PFSK-1 (cell line): ENCODE data around the gene ELOVL1.
A peak's percentile ranks its signal among the peaks of the same experiment; 100 is the strongest.

Source experiments
- FOXP2 ChIP-seq: optimal IDR thresholded peaks from 2 replicates; pipeline ENCODE3; 2011; ENCODE audit warnings: borderline replicate concordance, control low read depth, inconsistent platforms; ENCODE audit not compliant: insufficient read depth; ENCODE audit errors: extremely low read length, extremely low read depth
- POLR2AphosphoS5 ChIP-seq: IDR thresholded peaks from 2 replicates; pipeline ENCODE4 v1.6.1; 2012; ENCODE audit warnings: low read depth, mild to moderate bottlenecking, control low read depth, low read length, moderate library complexity
- SIN3A ChIP-seq: IDR thresholded peaks from 2 replicates; pipeline ENCODE4 v1.6.1; 2012; ENCODE audit warnings: mild to moderate bottlenecking, low read length, moderate library complexity, borderline replicate concordance; ENCODE audit not compliant: insufficient read depth
- TAF1 ChIP-seq: IDR thresholded peaks from 2 replicates; pipeline ENCODE4 v1.6.1; 2012; ENCODE audit warnings: low read length, control low read depth, borderline replicate concordance; ENCODE audit not compliant: insufficient read depth
- TF ChIP-seq, protein P1 (sequence below), 2 experiments: IDR thresholded peaks; 2 replicates each; pipeline versions ENCODE4 v1.6.1 to v1.8.0; 2011 to 2012; ENCODE audit warnings: low read depth in 2 of 2, low read length in 2 of 2, control low read depth in 1 of 2, inconsistent platforms in 1 of 2, mild to moderate bottlenecking in 1 of 2, moderate library complexity in 1 of 2; ENCODE audit not compliant: insufficient read depth in 1 of 2

The ELOVL1 gene

GRCh38 chr1:43366179-43366578 lies 1.6 kb downstream of the ELOVL1 start:
- TF ChIP-seq FOXP2 (no peak), SIN3A (no peak), TAF1 (no peak), POLR2AphosphoS5 (no peak)
- TF ChIP-seq, protein P1, sequence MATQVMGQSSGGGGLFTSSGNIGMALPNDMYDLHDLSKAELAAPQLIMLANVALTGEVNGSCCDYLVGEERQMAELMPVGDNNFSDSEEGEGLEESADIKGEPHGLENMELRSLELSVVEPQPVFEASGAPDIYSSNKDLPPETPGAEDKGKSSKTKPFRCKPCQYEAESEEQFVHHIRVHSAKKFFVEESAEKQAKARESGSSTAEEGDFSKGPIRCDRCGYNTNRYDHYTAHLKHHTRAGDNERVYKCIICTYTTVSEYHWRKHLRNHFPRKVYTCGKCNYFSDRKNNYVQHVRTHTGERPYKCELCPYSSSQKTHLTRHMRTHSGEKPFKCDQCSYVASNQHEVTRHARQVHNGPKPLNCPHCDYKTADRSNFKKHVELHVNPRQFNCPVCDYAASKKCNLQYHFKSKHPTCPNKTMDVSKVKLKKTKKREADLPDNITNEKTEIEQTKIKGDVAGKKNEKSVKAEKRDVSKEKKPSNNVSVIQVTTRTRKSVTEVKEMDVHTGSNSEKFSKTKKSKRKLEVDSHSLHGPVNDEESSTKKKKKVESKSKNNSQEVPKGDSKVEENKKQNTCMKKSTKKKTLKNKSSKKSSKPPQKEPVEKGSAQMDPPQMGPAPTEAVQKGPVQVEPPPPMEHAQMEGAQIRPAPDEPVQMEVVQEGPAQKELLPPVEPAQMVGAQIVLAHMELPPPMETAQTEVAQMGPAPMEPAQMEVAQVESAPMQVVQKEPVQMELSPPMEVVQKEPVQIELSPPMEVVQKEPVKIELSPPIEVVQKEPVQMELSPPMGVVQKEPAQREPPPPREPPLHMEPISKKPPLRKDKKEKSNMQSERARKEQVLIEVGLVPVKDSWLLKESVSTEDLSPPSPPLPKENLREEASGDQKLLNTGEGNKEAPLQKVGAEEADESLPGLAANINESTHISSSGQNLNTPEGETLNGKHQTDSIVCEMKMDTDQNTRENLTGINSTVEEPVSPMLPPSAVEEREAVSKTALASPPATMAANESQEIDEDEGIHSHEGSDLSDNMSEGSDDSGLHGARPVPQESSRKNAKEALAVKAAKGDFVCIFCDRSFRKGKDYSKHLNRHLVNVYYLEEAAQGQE (IDR thresholded peaks at IDR 0.05; ENCODE audit: insufficient read depth in 1 of 2, low read depth in 2 of 2, low read length in 2 of 2): no peak

GRCh38 chr1:43365678-43366077 lies 2.1 kb downstream of the ELOVL1 start:
- TF ChIP-seq TAF1: no peak
- TF ChIP-seq, protein P1 (IDR thresholded peaks at IDR 0.05; ENCODE audit: insufficient read depth in 1 of 2, low read depth in 2 of 2, low read length in 2 of 2): no peak
- no peak for TF ChIP-seq FOXP2
- TF ChIP-seq POLR2AphosphoS5: no peak; the same call in 1 of the 2 replicates
- no peak for TF ChIP-seq SIN3A

DNA sequence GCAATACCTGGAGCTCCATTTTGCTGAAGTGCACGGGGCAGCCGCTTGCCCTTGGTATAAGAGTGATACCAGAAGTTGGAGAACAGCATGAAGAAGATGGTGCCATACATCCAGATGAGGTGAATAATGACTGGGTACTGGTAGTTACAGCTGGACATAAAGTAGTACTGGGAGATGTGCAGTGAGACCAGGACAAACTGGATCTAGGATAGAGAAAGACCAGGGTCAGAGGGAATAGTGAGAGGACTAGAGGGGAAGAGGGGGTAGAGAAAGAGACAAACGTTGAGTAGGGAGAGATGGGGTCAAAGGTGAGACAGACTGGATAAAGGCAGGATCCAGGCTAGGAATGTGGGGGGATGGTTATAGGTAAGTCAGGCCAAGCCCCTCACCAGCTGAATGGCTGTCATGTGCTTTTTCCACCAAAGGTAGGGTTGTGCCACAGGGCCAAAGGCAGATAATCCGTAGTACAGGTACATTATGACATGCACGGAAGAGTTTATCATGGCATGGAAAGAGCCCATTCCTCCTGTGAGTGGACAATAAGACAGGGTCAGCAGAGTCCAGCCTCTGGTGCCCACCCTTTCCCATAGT lies 3.8 kb downstream of the ELOVL1 start:
- no peak for TF ChIP-seq FOXP2

GRCh38 chr1:43363283-43363934 lies 4.4 kb downstream of the ELOVL1 start:
- TF ChIP-seq, protein P1 (IDR thresholded peaks at IDR 0.05; ENCODE audit: insufficient read depth in 1 of 2, low read depth in 2 of 2, low read length in 2 of 2): no peak
- TF ChIP-seq TAF1 (peak; percentile 28; the same call in 1 of the 2 replicates), SIN3A (no peak), POLR2AphosphoS5 (peak; percentile 53; the same call in 1 of the 2 replicates)

- TF ChIP-seq FOXP2 (no peak), TAF1 (no peak), SIN3A (no peak), POLR2AphosphoS5 (no peak)
- TF ChIP-seq, protein P1 (IDR thresholded peaks at IDR 0.05; ENCODE audit: insufficient read depth in 1 of 2, low read depth in 2 of 2, low read length in 2 of 2): no peak
These were observed 7.2 kb downstream of the ELOVL1 start for GRCh38 chr1:43360616-43361015.
